Hepatocyte (in vitro differentiated cells): Measurements from ENCODE around the gene DUS2. TPM values are rescaled to one million over a fixed set of nuclear protein-coding genes. Genes with fewer than 3 reads are reported as not detected.

ENCODE experiments used
- DNase-seq: peaks from one replicate; pipeline ENCODE4 v3.0.0-alpha.2; 2016; ENCODE audit warnings: low spot score
- H2AFZ ChIP-seq: fragments of 200-600 bp; sonication (generic); 2 replicates; pipeline ENCODE4 v1.6.0; 2016; ENCODE audit warnings: antibody characterized with exemption, mild to moderate bottlenecking
- H3K27ac ChIP-seq: fragments of 200-600 bp; sonication (generic); 2 replicates; pipeline ENCODE4 v1.5.1; 2016; ENCODE audit warnings: mild to moderate bottlenecking
- H3K27me3 ChIP-seq: fragments of 200-600 bp; sonication (generic); 2 replicates; pipeline ENCODE4 v1.6.1; 2016
- H3K36me3 ChIP-seq: fragments of 200-600 bp; sonication (generic); replicated peaks from 2 replicates; pipeline ENCODE4 v1.5.1; 2016; ENCODE audit warnings: low read depth; ENCODE audit not compliant: insufficient read depth
- H3K4me1 ChIP-seq: fragments of 200-600 bp; sonication (generic); 2 replicates; pipeline ENCODE4 v1.5.1; 2016; ENCODE audit warnings: mild to moderate bottlenecking, moderate library complexity; ENCODE audit not compliant: insufficient read depth
- H3K4me2 ChIP-seq: fragments of 200-600 bp; sonication (generic); 2 replicates; pipeline ENCODE4 v1.6.0; 2016
- H3K4me3 ChIP-seq: fragments of 200-600 bp; sonication (generic); 2 replicates; pipeline ENCODE4 v1.5.1; 2016; ENCODE audit warnings: mild to moderate bottlenecking
- H3K79me2 ChIP-seq: fragments of 200-600 bp; sonication (generic); 2 replicates; pipeline ENCODE4 v1.6.0; 2017; ENCODE audit warnings: mild to moderate bottlenecking
- H3K9me2 ChIP-seq: fragments of 200-600 bp; sonication (generic); replicated peaks from 2 replicates; pipeline ENCODE4 v1.6.0; 2017; ENCODE audit warnings: mild to moderate bottlenecking; ENCODE audit not compliant: insufficient read depth
- H3K9me3 ChIP-seq: fragments of 200-600 bp; sonication (generic); 2 replicates; pipeline ENCODE4 v1.5.1; 2016; ENCODE audit warnings: low read depth, mild to moderate bottlenecking
- H4K20me1 ChIP-seq: fragments of 200-600 bp; sonication (generic); 2 replicates; pipeline ENCODE4 v1.6.0; 2016; ENCODE audit warnings: mild to moderate bottlenecking; ENCODE audit not compliant: insufficient read depth, poor library complexity, severe bottlenecking
- EZH2 ChIP-seq: fragments of 200-600 bp; sonication (generic); IDR thresholded peaks from 2 replicates; pipeline ENCODE4 v1.6.1; 2016; ENCODE audit warnings: antibody characterized with exemption, mild to moderate bottlenecking, borderline replicate concordance
- EZH2phosphoT487 ChIP-seq: fragments of 200-600 bp; sonication (generic); IDR thresholded peaks from one replicate; pipeline ENCODE4 v1.6.1; 2018; ENCODE audit warnings: antibody characterized with exemption, mild to moderate bottlenecking, low read depth, moderate library complexity; ENCODE audit not compliant: unreplicated experiment, severe bottlenecking
- WGBS: methylation state at CpG from one replicate; pipeline ENCODE4 v1.1.6; 2016; ENCODE audit warnings: low lambda C conversion rate; ENCODE audit errors: missing lambda C conversion rate; 5-methylcytosine and 5-hydroxymethylcytosine counted together
- polyA plus RNA-seq: library from polyadenylated mRNA; unstranded; fragments of >200 nt; fragmentation: Nextera tagmentation; extraction: Ambion mirVana; gene quantifications from 2 replicates; pipeline ENCODE4 v1.2.1, GENCODE V29; 2016
- small RNA-seq: library from RNA; depleted of rRNA; stranded (forward); fragments of <200 nt; gene quantifications from one replicate; pipeline ENCODE3, GENCODE V24; 2014
- total RNA-seq: library from RNA; depleted of rRNA; stranded (reverse); fragments of >200 nt; gene quantifications from 2 replicates; pipeline ENCODE4 v1.2.3, GENCODE V29; 2014
- TF ChIP-seq, protein P1 (sequence below): fragments of 200-600 bp; sonication (generic); IDR thresholded peaks from 2 replicates; pipeline ENCODE4 v1.5.1; 2016; ENCODE audit warnings: antibody characterized with exemption, mild to moderate bottlenecking; ENCODE audit not compliant: poor library complexity

The DUS2 gene
- total and polyA plus RNA-seq, 2 experiments from 2014 or later = 11.8 to 18.0 TPM

DNA sequence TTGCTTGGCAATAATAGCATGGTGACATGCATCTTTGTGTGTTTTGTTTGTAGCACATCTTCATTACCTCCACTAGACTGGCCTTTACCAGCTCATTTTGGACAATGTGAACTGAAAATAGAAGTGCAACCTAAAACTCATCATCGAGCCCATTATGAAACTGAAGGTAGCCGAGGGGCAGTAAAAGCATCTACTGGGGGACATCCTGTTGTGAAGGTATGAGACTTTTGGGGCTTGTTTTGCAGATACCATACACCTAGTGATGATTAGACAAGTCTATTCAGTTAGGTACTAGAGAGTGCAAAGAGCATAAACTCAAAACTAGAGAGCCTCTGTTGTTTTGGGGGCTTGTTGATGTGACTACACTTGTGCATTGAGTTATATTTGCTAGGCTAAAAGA, 103.3 kb downstream of the DUS2 start:
- H2AFZ ChIP-seq = no peak overlapping the region
- peaks cover 11% of the 10 kb centered on the region for H4K20me1 ChIP-seq
- H3K79me2 ChIP-seq = peaks cover 65% of the 10 kb centered on the region

DNA sequence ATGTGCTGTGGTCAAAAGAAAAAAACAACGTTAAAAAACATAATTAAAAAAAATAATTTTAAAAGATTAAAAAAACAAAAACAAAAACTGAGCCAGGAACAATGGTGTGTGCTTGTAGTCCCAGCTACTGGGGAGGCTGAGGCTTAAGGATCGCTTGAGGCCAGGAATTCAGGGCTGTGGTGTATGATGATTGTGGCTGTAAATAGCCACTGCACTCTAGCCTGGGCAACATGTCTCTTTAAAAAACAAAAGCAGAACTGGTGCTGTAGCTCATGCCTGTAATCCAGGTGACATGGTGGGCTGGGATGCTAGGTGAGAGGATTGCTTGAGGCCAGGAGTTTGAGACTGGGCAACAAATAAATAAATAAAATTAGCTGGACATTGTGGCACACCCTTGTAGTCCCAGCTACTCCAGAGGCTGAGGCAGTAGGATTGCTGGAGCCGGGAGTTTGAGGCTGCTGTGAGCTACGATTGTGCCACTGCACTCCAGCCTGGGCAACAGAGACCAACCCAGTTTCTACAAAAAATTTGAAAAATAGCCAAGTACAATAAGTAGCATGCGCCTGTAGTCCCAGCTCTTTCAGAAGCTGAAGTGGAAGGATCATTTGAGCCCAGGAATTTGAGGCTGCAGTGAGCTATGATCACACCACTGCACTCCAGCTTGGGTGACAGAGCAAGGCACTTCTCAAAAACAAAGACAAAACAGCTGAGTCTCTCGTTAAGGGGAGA, 105.7 kb downstream of the DUS2 start:
- Histone ChIP-seq H3K36me3 (no peaks in the 10 kb centered on the region), H3K9me2 (no peaks in the 10 kb centered on the region), H3K4me1 (no peaks in the 10 kb centered on the region), H3K9me3 (no peaks in the 10 kb centered on the region), H2AFZ (no peak overlapping the region), H3K27me3 (no peaks in the 10 kb centered on the region), H3K79me2 (peaks cover 55% of the 10 kb centered on the region), H3K27ac (no peak overlapping the region), H3K4me2 (no peak overlapping the region), H3K4me3 (no peak overlapping the region), H4K20me1 (peaks cover 6% of the 10 kb centered on the region)
- no peak for DNase-seq
- 88% methylated on average over 6 of the region's 6 CpGs for WGBS
- no peak for TF ChIP-seq EZH2phosphoT487
- TF ChIP-seq EZH2 = no peak
- TF ChIP-seq, protein P1, sequence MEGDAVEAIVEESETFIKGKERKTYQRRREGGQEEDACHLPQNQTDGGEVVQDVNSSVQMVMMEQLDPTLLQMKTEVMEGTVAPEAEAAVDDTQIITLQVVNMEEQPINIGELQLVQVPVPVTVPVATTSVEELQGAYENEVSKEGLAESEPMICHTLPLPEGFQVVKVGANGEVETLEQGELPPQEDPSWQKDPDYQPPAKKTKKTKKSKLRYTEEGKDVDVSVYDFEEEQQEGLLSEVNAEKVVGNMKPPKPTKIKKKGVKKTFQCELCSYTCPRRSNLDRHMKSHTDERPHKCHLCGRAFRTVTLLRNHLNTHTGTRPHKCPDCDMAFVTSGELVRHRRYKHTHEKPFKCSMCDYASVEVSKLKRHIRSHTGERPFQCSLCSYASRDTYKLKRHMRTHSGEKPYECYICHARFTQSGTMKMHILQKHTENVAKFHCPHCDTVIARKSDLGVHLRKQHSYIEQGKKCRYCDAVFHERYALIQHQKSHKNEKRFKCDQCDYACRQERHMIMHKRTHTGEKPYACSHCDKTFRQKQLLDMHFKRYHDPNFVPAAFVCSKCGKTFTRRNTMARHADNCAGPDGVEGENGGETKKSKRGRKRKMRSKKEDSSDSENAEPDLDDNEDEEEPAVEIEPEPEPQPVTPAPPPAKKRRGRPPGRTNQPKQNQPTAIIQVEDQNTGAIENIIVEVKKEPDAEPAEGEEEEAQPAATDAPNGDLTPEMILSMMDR = no peak

More for the DNA sequence above, 103.3 kb downstream of the DUS2 start:
- no peaks in the 10 kb centered on the region for H3K36me3 ChIP-seq
- H3K27me3 ChIP-seq = no peaks in the 10 kb centered on the region
- no peak overlapping the region for H3K4me2 ChIP-seq
- TF ChIP-seq, protein P1 = no peak
- TF ChIP-seq EZH2phosphoT487 (no peak), EZH2 (no peak)
- WGBS = 98% methylated on average over 2 of the region's 2 CpGs
- no peak overlapping the region for H3K4me3 ChIP-seq
- DNase-seq = no peak
- H3K27ac ChIP-seq = no peak overlapping the region
- H3K9me2 ChIP-seq = no peaks in the 10 kb centered on the region
- H3K9me3 ChIP-seq = no peaks in the 10 kb centered on the region
- H3K4me1 ChIP-seq = no peaks in the 10 kb centered on the region

Small RNA genes within 50 kb of the gene (small RNA-seq; reads per million reads assigned to genes)
- gene RF00019 (not detected), gene RNU6-359P (not detected)

Other genes starting within 250 kb of the DUS2 start
- gene RANBP10, start 216.7 kb upstream of the DUS2 start, total RNA-seq = 8.6 and 8.8 TPM in 2 replicates
- 12.4 and 12.6 TPM in 2 replicates for gene RANBP10, start 216.7 kb upstream of the DUS2 start, polyA plus RNA-seq
- gene TSNAXIP1, start 216.4 kb upstream of the DUS2 start, total RNA-seq = 3.1 TPM in 2 replicates
- gene TSNAXIP1, start 216.4 kb upstream of the DUS2 start, polyA plus RNA-seq = 2.0 and 5.8 TPM in 2 replicates
- 35.4 and 40.0 TPM in 2 replicates for gene THAP11, start 181.0 kb upstream of the DUS2 start, total RNA-seq
- 36.7 and 36.9 TPM in 2 replicates for gene THAP11, start 181.0 kb upstream of the DUS2 start, polyA plus RNA-seq
- gene NUTF2, start 176.4 kb upstream of the DUS2 start, total RNA-seq = 100 and 102 TPM in 2 replicates
- gene NUTF2, start 176.4 kb upstream of the DUS2 start, polyA plus RNA-seq = 197 and 216 TPM in 2 replicates
- 28.5 and 38.1 TPM in 2 replicates for gene CENPT, start 175.6 kb upstream of the DUS2 start, total RNA-seq
- 84.0 and 115 TPM in 2 replicates for gene CENPT, start 175.6 kb upstream of the DUS2 start, polyA plus RNA-seq
- gene EDC4, start 150.2 kb upstream of the DUS2 start, total RNA-seq = 41.1 and 46.3 TPM in 2 replicates
- gene EDC4, start 150.2 kb upstream of the DUS2 start, polyA plus RNA-seq = 59.0 and 76.7 TPM in 2 replicates
- gene NRN1L, start 138.4 kb upstream of the DUS2 start, total RNA-seq = 0.73 TPM in 1 of 2 replicates, not detected in the other
- 1.6 TPM in 1 of 2 replicates, not detected in the other for gene NRN1L, start 138.4 kb upstream of the DUS2 start, polyA plus RNA-seq
- gene PSKH1, start 130.0 kb upstream of the DUS2 start, total RNA-seq = 29.2 and 30.5 TPM in 2 replicates
- 38.6 and 44.6 TPM in 2 replicates for gene PSKH1, start 130.0 kb upstream of the DUS2 start, polyA plus RNA-seq
- gene CTRL, start 91.4 kb upstream of the DUS2 start, total RNA-seq = 0.63 TPM in 1 of 2 replicates, not detected in the other
- gene CTRL, start 91.4 kb upstream of the DUS2 start, polyA plus RNA-seq = 12.5 and 13.4 TPM in 2 replicates
- 13.7 and 27.8 TPM in 2 replicates for gene PSMB10, start 86.4 kb upstream of the DUS2 start, total RNA-seq
- 48.7 and 52.2 TPM in 2 replicates for gene PSMB10, start 86.4 kb upstream of the DUS2 start, polyA plus RNA-seq
- gene LCAT, start 79.2 kb upstream of the DUS2 start, total RNA-seq = 15.6 and 19.8 TPM in 2 replicates
- gene LCAT, start 79.2 kb upstream of the DUS2 start, polyA plus RNA-seq = 44.6 and 47.3 TPM in 2 replicates
- 23.7 and 55.2 TPM in 2 replicates for gene SLC12A4, start 54.6 kb upstream of the DUS2 start, total RNA-seq
- gene SLC12A4, start 54.6 kb upstream of the DUS2 start, polyA plus RNA-seq = 63.9 and 65.3 TPM in 2 replicates
- not detected in 2 replicates for gene DPEP3, start 42.8 kb upstream of the DUS2 start, total RNA-seq
- gene DPEP3, start 42.8 kb upstream of the DUS2 start, polyA plus RNA-seq = not detected in 2 replicates
- not detected in 2 replicates for gene DPEP2, start 23.8 kb upstream of the DUS2 start, total RNA-seq
- gene DPEP2, start 23.8 kb upstream of the DUS2 start, polyA plus RNA-seq = 1.1 TPM in 1 of 2 replicates, not detected in the other
- gene DPEP2NB, start 7.4 kb upstream of the DUS2 start, total RNA-seq = not detected in 2 replicates
- gene DPEP2NB, start 7.4 kb upstream of the DUS2 start, polyA plus RNA-seq = not detected in 2 replicates
- gene DDX28, start 52 bp upstream of the DUS2 start, total RNA-seq = 8.6 and 11.1 TPM in 2 replicates
- 12.5 and 15.0 TPM in 2 replicates for gene DDX28, start 52 bp upstream of the DUS2 start, polyA plus RNA-seq
- 33.3 and 35.9 TPM in 2 replicates for gene NFATC3, start 62.1 kb downstream of the DUS2 start, total RNA-seq
- gene NFATC3, start 62.1 kb downstream of the DUS2 start, polyA plus RNA-seq = 13.1 and 15.1 TPM in 2 replicates
- gene ESRP2, start 212.8 kb downstream of the DUS2 start, total RNA-seq = 39.5 and 45.6 TPM in 2 replicates
- gene ESRP2, start 212.8 kb downstream of the DUS2 start, polyA plus RNA-seq = 45.6 and 52.4 TPM in 2 replicates
- gene PLA2G15, start 222.1 kb downstream of the DUS2 start, total RNA-seq = 24.2 and 34.8 TPM in 2 replicates
- 31.7 and 34.2 TPM in 2 replicates for gene PLA2G15, start 222.1 kb downstream of the DUS2 start, polyA plus RNA-seq
- 23.4 and 29.7 TPM in 2 replicates for gene SLC7A6, start 241.2 kb downstream of the DUS2 start, total RNA-seq
- 20.5 and 23.1 TPM in 2 replicates for gene SLC7A6, start 241.2 kb downstream of the DUS2 start, polyA plus RNA-seq